K562 (cell line): Measurements from ENCODE around the gene FKBP7. TPM values are rescaled to one million over a fixed set of nuclear protein-coding genes. Genes with fewer than 3 reads are reported as not detected.

Source experiments
- ATAC-seq: fragments of 200-7000 bp; cut with Tn5 transposase; 3 replicates; pipeline ENCODE4 v1.9.1; 2020; ENCODE audit warnings: moderate library complexity
- BruUV-seq: library from RNA; stranded (reverse); fragments of 400-500 nt; replicated peaks from 2 replicates; lab custom pipeline; 2021; lab: Mats Ljungman, UMichigan
- CTCF ChIA-PET: fragments of 300-600 bp; formaldehyde crosslinking; extraction: SDS; loops from one replicate; lab custom pipeline; 2021; ENCODE audit warnings: low intra/inter-chr PET ratio; lab: Yijun Ruan, JAX
- POLR2A ChIA-PET: fragments of 300-600, 350-650 bp; sonication (Branson Sonifier 250); formaldehyde crosslinking; extraction: SDS; loops from one replicate; lab custom pipeline; 2021; ENCODE audit warnings: antibody characterized with exemption, inconsistent platforms; lab: Yijun Ruan, JAX
- DNase-seq, 4 experiments: peaks; one replicate each; pipeline versions ENCODE4 v3.0.0 to v3.0.0-alpha.2; 2011 to 2018; ENCODE audit warnings: low spot score in 3 of 4, mixed read lengths in 3 of 4; ENCODE audit errors: extremely low read depth in 1 of 4
- FAIRE-seq: peaks from 2 replicates; lab custom pipeline; 2011; peaks lifted over from hg19 to GRCh38; lab: Jason Lieb, UNC
- H2AFZ ChIP-seq: 2 replicates; pipeline ENCODE4 v1.6.0; 2011; ENCODE audit warnings: low read depth, low read length, control low read depth, inconsistent platforms
- H3K27ac ChIP-seq: fragments of 200-600 bp; 3 replicates; pipeline ENCODE4 v1.8.0; 2011; ENCODE audit warnings: low read depth, mild to moderate bottlenecking, control low read depth, inconsistent platforms, low read length, moderate library complexity, mixed read lengths; ENCODE audit errors: extremely low read depth
- H3K27me3 ChIP-seq, 2 experiments: fragments of 300-600 bp in 1 of 2; 2 replicates in 1 of 2; 3 replicates in 1 of 2; pipeline versions ENCODE4 v1.6.0 to v1.8.0; 2011; ENCODE audit warnings: inconsistent platforms in 2 of 2, low read length in 2 of 2, mild to moderate bottlenecking in 1 of 2, mixed read lengths in 1 of 2, moderate library complexity in 1 of 2; ENCODE audit not compliant: control insufficient read depth in 2 of 2, insufficient read depth in 2 of 2
- H3K36me3 ChIP-seq: fragments of 300-600 bp; 3 replicates; pipeline ENCODE4 v1.8.0; 2011; ENCODE audit warnings: mild to moderate bottlenecking, low read length, inconsistent platforms; ENCODE audit not compliant: control insufficient read depth, insufficient read depth
- H3K4me1 ChIP-seq, 2 experiments: fragments of 200-600 bp in 1 of 2; replicated peaks in 1 of 2; 2 replicates in 1 of 2; 3 replicates in 1 of 2; pipeline versions ENCODE4 v1.5.1 to v1.8.0; 2011; ENCODE audit warnings: inconsistent platforms in 2 of 2, low read length in 2 of 2, mild to moderate bottlenecking in 1 of 2, mixed read lengths in 1 of 2, moderate library complexity in 1 of 2; ENCODE audit not compliant: control insufficient read depth in 2 of 2, insufficient read depth in 2 of 2
- H3K4me2 ChIP-seq: 2 replicates; pipeline ENCODE4 v1.6.1; 2011; ENCODE audit warnings: low read length, control low read depth, inconsistent platforms, mixed read lengths; ENCODE audit not compliant: insufficient read depth
- H3K4me3 ChIP-seq: fragments of 200-600 bp; sonication (generic), shearing (Covaris generic); 2 replicates; pipeline ENCODE4 v1.5.1; 2016; ENCODE audit warnings: control low read depth, inconsistent platforms
- H3K79me2 ChIP-seq: fragments of 200-600 bp; 3 replicates; pipeline ENCODE4 v1.8.0; 2011; ENCODE audit warnings: low read length, inconsistent platforms; ENCODE audit not compliant: control insufficient read depth, insufficient read depth
- H3K9ac ChIP-seq, 2 experiments: 2 replicates each; pipeline versions ENCODE4 v1.6.0 to v1.6.1; 2011; ENCODE audit warnings: low read depth in 2 of 2, low read length in 2 of 2, control low read depth in 1 of 2, inconsistent platforms in 1 of 2, mild to moderate bottlenecking in 1 of 2, mixed read lengths in 1 of 2; ENCODE audit not compliant: insufficient read depth in 1 of 2
- H3K9me1 ChIP-seq: one replicate; pipeline ENCODE4 v1.6.0; 2011; ENCODE audit warnings: inconsistent platforms, mild to moderate bottlenecking, low read length, moderate library complexity; ENCODE audit not compliant: control insufficient read depth, insufficient read depth
- H3K9me3 ChIP-seq: replicated peaks from 2 replicates; pipeline ENCODE4 v1.5.1; 2011; ENCODE audit warnings: low read depth, low read length, inconsistent platforms; ENCODE audit not compliant: control insufficient read depth, insufficient read depth
- H4K20me1 ChIP-seq: replicated peaks from 2 replicates; pipeline ENCODE4 v1.6.1; 2011; ENCODE audit warnings: low read length, inconsistent platforms, mixed read lengths; ENCODE audit not compliant: control insufficient read depth, insufficient read depth
- CEBPG ChIP-seq, 3 experiments: fragments of 200-800 bp in 1 of 3; sonication (Bioruptor generic) in 1 of 3; sonication (generic) in 1 of 3; formaldehyde crosslinking in 1 of 3; IDR thresholded peaks in 2 of 3; conservative IDR thresholded peaks in 1 of 3; 2 replicates each; pipeline versions ENCODE4 v1.6.1 to v1.8.0; 2016 to 2022; ENCODE audit warnings: missing compliant biosample characterization in 2 of 3, missing genetic modification characterization in 2 of 3, mild to moderate bottlenecking in 1 of 3, missing genetic modification reagents in 1 of 3
- MCM5 ChIP-seq: fragments of 450-650 bp; IDR thresholded peaks from 2 replicates; pipeline ENCODE4 v1.6.1; 2016; ENCODE audit warnings: low read depth
- NFIC ChIP-seq: fragments of 450-650 bp; IDR thresholded peaks from 2 replicates; pipeline ENCODE4 v1.6.1; 2017; ENCODE audit warnings: mild to moderate bottlenecking, inconsistent platforms
- NFIX ChIP-seq: fragments of 250-450 bp; sonication (Bioruptor Pico); IDR thresholded peaks from 2 replicates; pipeline ENCODE4 v1.4.0; 2020; ENCODE audit warnings: low read depth, mild to moderate bottlenecking, moderate library complexity
- NR2C1 ChIP-seq, 2 experiments: fragments of 450-650 bp; IDR thresholded peaks; 2 replicates each; pipeline ENCODE4 v1.6.1; 2017; ENCODE audit warnings: mild to moderate bottlenecking in 2 of 2, antibody characterized with exemption in 1 of 2, inconsistent platforms in 1 of 2, missing compliant biosample characterization in 1 of 2, missing genetic modification characterization in 1 of 2
- ZSCAN29 ChIP-seq: fragments of 450-650 bp; IDR thresholded peaks from 2 replicates; pipeline ENCODE4 v1.6.1; 2017
- WGBS: fragments of 100-300 bp; shearing (Covaris generic); methylation state at CpG from one replicate; pipeline ENCODE4 v1.1.6; 2016; ENCODE audit warnings: low coverage, mixed read lengths; ENCODE audit not compliant: insufficient coverage; ENCODE audit errors: missing lambda C conversion rate; 5-methylcytosine and 5-hydroxymethylcytosine counted together
- in situ Hi-C: fragments of 300-500 bp; cut with MboI; formaldehyde crosslinking; loops from 4 replicates; pipeline ENCODE4 v1.15.0; 2018; ENCODE audit warnings: inconsistent platforms, mixed read lengths
- intact Hi-C: fragments of 100-400 bp; cut with micrococcal nuclease; formaldehyde crosslinking; loops from 2 replicates; pipeline ENCODE4 v1.14.2; 2022
- polyA plus RNA-seq, 8 experiments: library from polyadenylated mRNA; depleted of rRNA in 4 of 8; stranded (reverse) in 5 of 8; unstranded in 3 of 8; fragments of >200 nt; fragmentation: Nextera tagmentation in 2 of 8; fragmentation: Illumina TruSeq in 1 of 8; extraction: Ambion mirVana in 2 of 8; extraction: Trizol in 1 of 8; gene quantifications; 2 replicates each; pipeline versions ENCODE4 v1.2.1 to v1.2.3, GENCODE V29; 2011 to 2014; ENCODE audit warnings: inconsistent platforms in 1 of 8, missing spikeins in 1 of 8
- total RNA-seq, 7 experiments: library from RNA; depleted of rRNA in 6 of 7; stranded (reverse); fragments of >200 nt in 6 of 7; fragmentation: Illumina TruSeq in 2 of 7; extraction: Trizol in 2 of 7; gene quantifications; 2 replicates each; pipeline versions ENCODE4 v1.2.1 to v1.2.3, GENCODE V29; 2011 to 2021; ENCODE audit warnings: low replicate concordance in 1 of 7

Gene FKBP7
- total and polyA plus RNA-seq, 9 of the 15 experiments (the other 6 are each of a cell fraction or from before 2014, with no cell fraction given): 6.1 to 23.2 (median 19.0) TPM

DNA sequence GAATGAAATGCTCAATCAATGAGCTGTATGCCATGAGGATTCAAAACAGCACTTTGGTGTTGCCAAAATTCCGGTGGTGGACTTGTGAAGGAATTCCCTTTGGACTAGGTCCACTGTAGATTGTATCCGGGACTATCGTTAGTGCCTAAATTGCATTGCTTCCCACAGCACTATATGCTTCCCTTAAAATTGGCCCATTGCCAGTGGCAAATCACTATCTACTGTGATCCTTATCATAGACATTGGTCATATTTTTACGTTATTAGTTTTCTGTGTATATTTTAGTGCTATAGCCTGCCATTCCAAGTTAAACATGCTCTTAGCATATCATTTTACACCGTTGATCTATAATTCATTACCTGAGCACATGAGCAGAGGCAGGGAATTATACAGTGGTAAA lies 25.5 kb downstream of the FKBP7 start:
- in situ Hi-C loops: no loop called here
- POLR2A ChIA-PET: interaction anchor here (1.0 kb wide), 1 partner anchor 22 kb away, joined by 3 read pairs; no protein-coding TSS in a partner anchor
- WGBS: 41% methylated on average over 5 of the region's 5 CpGs

DNA sequence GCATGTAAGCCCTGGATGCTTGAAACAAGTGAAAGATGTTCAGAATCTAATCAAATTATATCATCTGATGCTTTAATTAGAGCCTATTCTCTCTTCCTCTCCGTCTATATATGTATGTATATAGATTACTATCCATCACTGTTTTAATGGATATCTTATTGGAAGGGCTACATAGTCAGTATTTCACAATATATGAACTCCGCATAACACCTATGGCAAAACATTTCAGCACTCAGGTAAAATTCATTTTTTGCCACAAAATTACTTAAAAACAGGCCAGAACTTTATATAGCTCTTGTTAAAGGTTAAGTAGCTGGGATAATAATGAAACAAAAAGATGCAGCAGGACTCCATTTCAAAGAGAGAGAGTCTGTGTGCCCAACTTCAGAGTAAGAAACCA lies 26.1 kb downstream of the FKBP7 start:
- Histone ChIP-seq H2AFZ (no peak overlapping the region), H3K4me3 (no peak overlapping the region), H3K36me3 (peaks cover 18% of the 10 kb centered on the region), H3K9me1 (no peaks in the 10 kb centered on the region), H3K4me2 (no peak overlapping the region), H3K27ac (no peak overlapping the region), H3K4me1 (peaks cover 14 to 19% of the 10 kb centered on the region in 2 experiments; a peak in 4 of 5 replicates), H3K9me3 (no peaks in the 10 kb centered on the region), H3K79me2 (peaks cover 32% of the 10 kb centered on the region), H3K27me3 (no peaks in the 10 kb centered on the region), H3K9ac (no peak overlapping the region), H4K20me1 (0 out of 2 replicates have a peak, but pooled peaks cover 7% of the 10 kb centered on the region)
- POLR2A ChIA-PET: interaction anchor here (1.0 kb wide), 1 partner anchor 22 kb away, joined by 3 read pairs; no protein-coding TSS in a partner anchor
- WGBS: 92% methylated on average over 2 of the region's 2 CpGs
- DNase-seq: no peak
- in situ Hi-C loops: no loop called here
- ATAC-seq: no peak
- TF ChIP-seq CEBPG (CRISPR knock-in tag; IDR thresholded peaks at IDR 0.05) (no peak), CEBPG (tag; conservative IDR thresholded peaks at IDR 0.05 in 1 of 2, IDR thresholded peaks at IDR 0.05 in 1 of 2) (peak in 1 of 2 experiments; percentile 45; a peak in 1 of 4 replicates), ZSCAN29 (no peak)
- CTCF ChIA-PET: no interaction called here
- no peak for FAIRE-seq
- no TSS peak for BruUV-seq
- intact Hi-C loops: no loop called here

More for the DNA sequence above, 25.5 kb downstream of the FKBP7 start:
- H3K27ac ChIP-seq: no peak overlapping the region
- no peaks in the 10 kb centered on the region for H3K9me3 ChIP-seq
- H3K4me2 ChIP-seq: no peak overlapping the region; the same call in 1 of the 2 replicates
- ATAC-seq: no peak
- H3K36me3 ChIP-seq: peaks cover 14% of the 10 kb centered on the region
- peaks cover 30% of the 10 kb centered on the region for H3K79me2 ChIP-seq
- H3K9ac ChIP-seq: no peak overlapping the region
- no peak for DNase-seq
- no peaks in the 10 kb centered on the region for H3K9me1 ChIP-seq
- 0 out of 2 replicates have a peak overlapping the region, but pooled peaks have one; percentile 28 for H2AFZ ChIP-seq
- 0 out of 2 replicates have a peak, but pooled peaks cover 7% of the 10 kb centered on the region for H4K20me1 ChIP-seq
- peaks cover 14 to 21% of the 10 kb centered on the region in 2 experiments; a peak in 4 of 5 replicates for H3K4me1 ChIP-seq
- H3K4me3 ChIP-seq: no peak overlapping the region
- intact Hi-C loops: no loop called here
- CTCF ChIA-PET: no interaction called here
- no peaks in the 10 kb centered on the region for H3K27me3 ChIP-seq
- no TSS peak for BruUV-seq
- no peak for FAIRE-seq
- peak; percentile 88 for TF ChIP-seq NFIX (CRISPR knock-in tag)
- peak; percentile 98 for TF ChIP-seq NFIC
- no peak for TF ChIP-seq MCM5
- TF ChIP-seq NR2C1 (IDR thresholded peaks at IDR 0.05): no peak
- no peak for TF ChIP-seq NR2C1 (tag; IDR thresholded peaks at IDR 0.05)
- TF ChIP-seq, all 486 proteins: peak for 2
